DOHH2 (cell line): ENCODE measurements around the gene GLB1L.

Source experiments
- H3F3A ChIP-seq: fragments of 200-600 bp; sonication (generic), shearing (Covaris generic); 2 replicates; pipeline ENCODE4 v1.6.0; 2016; ENCODE audit warnings: antibody characterized with exemption, mild to moderate bottlenecking; ENCODE audit not compliant: control insufficient read depth, insufficient read depth
- H3K27ac ChIP-seq: fragments of 200-600 bp; sonication (generic); 2 replicates; pipeline ENCODE4 v1.5.1; 2014; ENCODE audit warnings: low read depth, mild to moderate bottlenecking, low read length, moderate library complexity
- H3K27me3 ChIP-seq: fragments of 200-600 bp; sonication (generic); 2 replicates; pipeline ENCODE4 v1.6.1; 2014; ENCODE audit warnings: mild to moderate bottlenecking, low read length, mixed read lengths; ENCODE audit not compliant: control insufficient read depth
- H3K36me3 ChIP-seq: fragments of 200-600 bp; sonication (generic); 2 replicates; pipeline ENCODE4 v1.6.1; 2014; ENCODE audit warnings: mild to moderate bottlenecking, low read length, moderate library complexity, mixed read lengths; ENCODE audit not compliant: control insufficient read depth
- H3K4me1 ChIP-seq: fragments of 200-600 bp; sonication (generic); 2 replicates; pipeline ENCODE4 v1.6.1; 2014; ENCODE audit warnings: mild to moderate bottlenecking, low read length, mixed read lengths; ENCODE audit not compliant: control insufficient read depth
- H3K4me2 ChIP-seq: fragments of 200-600 bp; sonication (generic); 2 replicates; pipeline ENCODE4 v1.6.0; 2014; ENCODE audit warnings: mild to moderate bottlenecking, low read length, moderate library complexity
- H3K4me3 ChIP-seq: fragments of 200-600 bp; sonication (generic); 2 replicates; pipeline ENCODE4 v1.5.1; 2014; ENCODE audit warnings: mild to moderate bottlenecking, low read length, mixed read lengths
- H3K79me2 ChIP-seq: fragments of 200-600 bp; sonication (generic); 2 replicates; pipeline ENCODE4 v1.6.1; 2014; ENCODE audit warnings: mild to moderate bottlenecking, low read length, mixed read lengths; ENCODE audit not compliant: control insufficient read depth
- H3K9me2 ChIP-seq: fragments of 200-600 bp; sonication (generic); replicated peaks from 2 replicates; pipeline ENCODE4 v1.6.1; 2014; ENCODE audit warnings: mild to moderate bottlenecking, low read length, mixed read lengths; ENCODE audit not compliant: control insufficient read depth
- H3K9me3 ChIP-seq: fragments of 200-600 bp; sonication (generic); 2 replicates; pipeline ENCODE4 v1.6.1; 2014; ENCODE audit warnings: antibody characterized with exemption, low read length, mixed read lengths; ENCODE audit not compliant: control insufficient read depth, insufficient read depth
- H4K20me1 ChIP-seq: fragments of 200-600 bp; sonication (generic); 2 replicates; pipeline ENCODE4 v1.6.0; 2014; ENCODE audit warnings: low read depth, mild to moderate bottlenecking, antibody characterized with exemption, low read length, moderate library complexity; ENCODE audit not compliant: control insufficient read depth, insufficient read depth
- EZH2phosphoT487 ChIP-seq: fragments of 200-600 bp; sonication (generic); IDR thresholded peaks from 2 replicates; pipeline ENCODE4 v1.6.1; 2017; ENCODE audit warnings: borderline replicate concordance, mild to moderate bottlenecking, antibody characterized with exemption, low read length, moderate library complexity, mixed read lengths
- TF ChIP-seq, protein P1 (sequence below): fragments of 200-600 bp; sonication (generic); IDR thresholded peaks from one replicate; pipeline ENCODE4 v1.5.1; 2014; ENCODE audit warnings: antibody characterized with exemption, mild to moderate bottlenecking, low read depth, low read length; ENCODE audit not compliant: poor library complexity, severe bottlenecking

The GLB1L gene

DNA sequence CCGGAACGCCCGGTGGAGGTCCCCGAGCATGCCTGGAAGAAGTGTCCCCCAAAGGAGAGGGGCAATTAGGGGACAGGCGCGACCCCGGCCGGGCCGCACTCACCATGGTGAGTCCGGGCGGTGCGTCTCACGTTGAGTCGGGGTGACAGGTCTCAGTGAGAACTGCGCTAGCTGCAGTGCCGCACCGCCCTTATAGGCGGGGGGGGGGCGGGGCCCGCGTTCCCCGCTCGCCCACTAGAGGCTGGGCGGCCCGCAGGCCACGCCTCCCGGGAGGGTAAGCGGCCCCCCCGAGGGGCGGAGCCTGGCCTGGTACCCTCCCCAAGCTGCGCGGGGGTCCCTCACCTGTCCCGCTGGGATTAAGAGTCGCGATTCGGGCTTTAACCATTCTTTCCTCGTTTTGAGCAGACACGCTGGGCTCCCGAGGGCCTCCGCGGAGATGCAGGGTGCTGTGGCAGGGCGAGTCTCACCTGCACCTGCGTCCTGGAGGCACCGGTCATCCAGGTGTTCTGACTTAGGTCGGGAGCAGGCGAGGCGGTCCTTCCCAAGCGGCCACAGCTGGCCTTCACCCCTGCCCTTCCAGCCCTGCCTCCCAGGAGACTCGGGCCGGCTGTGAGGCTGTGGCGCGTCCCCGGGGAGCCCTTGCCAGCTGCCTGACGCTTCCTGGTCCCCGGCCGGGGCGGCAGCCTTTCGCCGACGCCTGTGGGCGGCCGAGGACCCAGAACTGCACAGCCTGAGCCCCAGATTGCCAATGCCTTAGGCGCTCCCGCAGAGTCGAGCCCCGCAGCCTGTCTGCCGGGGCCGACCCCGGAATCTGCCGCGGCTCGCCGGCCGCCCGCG is 8.7 kb upstream of the GLB1L start, which contains the start of gene TUBA4A:
Gene TUBA4A, minus strand, starts transcription at position 166 of the 837 bp plus-strand sequence. Its CDS starts 60 bp downstream, at position 106.
- TF ChIP-seq, protein P1, sequence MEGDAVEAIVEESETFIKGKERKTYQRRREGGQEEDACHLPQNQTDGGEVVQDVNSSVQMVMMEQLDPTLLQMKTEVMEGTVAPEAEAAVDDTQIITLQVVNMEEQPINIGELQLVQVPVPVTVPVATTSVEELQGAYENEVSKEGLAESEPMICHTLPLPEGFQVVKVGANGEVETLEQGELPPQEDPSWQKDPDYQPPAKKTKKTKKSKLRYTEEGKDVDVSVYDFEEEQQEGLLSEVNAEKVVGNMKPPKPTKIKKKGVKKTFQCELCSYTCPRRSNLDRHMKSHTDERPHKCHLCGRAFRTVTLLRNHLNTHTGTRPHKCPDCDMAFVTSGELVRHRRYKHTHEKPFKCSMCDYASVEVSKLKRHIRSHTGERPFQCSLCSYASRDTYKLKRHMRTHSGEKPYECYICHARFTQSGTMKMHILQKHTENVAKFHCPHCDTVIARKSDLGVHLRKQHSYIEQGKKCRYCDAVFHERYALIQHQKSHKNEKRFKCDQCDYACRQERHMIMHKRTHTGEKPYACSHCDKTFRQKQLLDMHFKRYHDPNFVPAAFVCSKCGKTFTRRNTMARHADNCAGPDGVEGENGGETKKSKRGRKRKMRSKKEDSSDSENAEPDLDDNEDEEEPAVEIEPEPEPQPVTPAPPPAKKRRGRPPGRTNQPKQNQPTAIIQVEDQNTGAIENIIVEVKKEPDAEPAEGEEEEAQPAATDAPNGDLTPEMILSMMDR, result no peak
- no peak for TF ChIP-seq EZH2phosphoT487
- Histone ChIP-seq H3K4me2 (peak within 1 kb of the TSS; percentile 97), H3K27me3 (peaks cover 6% of the 10 kb centered on the region)

DNA sequence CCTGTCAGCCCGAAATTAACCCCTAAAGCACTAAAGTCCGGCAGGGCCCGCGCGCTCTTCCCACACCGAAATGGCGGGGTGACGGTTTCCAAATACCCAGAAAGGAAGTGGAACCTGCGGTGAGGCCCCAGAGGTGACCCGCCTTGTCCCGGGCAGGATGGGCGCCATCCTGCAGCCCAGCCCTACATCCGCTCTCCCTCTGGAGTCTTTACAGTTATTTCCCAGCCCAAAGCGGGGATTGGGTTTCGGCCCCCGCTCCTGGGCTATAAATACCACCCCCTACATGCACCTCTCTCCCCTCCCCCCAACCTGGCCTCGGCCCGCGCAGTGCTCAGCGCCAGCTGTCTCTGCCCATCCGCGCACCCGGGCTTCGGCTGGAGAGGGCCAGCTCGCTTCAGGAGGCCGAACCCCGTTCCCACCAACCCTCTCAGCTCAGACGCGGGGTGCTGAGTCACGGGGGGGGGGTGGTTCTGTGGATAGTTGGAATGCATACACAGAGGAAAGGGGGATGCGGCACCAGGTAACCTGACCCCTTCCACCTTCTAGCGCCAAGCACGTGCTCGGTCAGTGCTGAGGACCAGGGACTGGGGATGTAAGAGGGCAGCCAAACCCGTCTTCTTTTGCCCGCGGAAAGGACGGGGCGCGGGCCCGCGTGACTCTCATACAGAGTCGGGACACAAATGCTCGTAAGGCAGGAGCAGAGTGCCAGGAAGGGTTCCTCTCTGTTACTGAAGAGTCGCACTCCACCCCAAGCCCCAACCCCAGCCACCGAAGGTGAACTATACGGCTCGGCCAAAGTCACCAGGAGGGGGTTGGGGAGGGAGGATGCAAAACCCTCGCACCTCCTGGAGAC is 7.9 kb upstream of the GLB1L start, which contains the start of gene TUBA4B:
Gene TUBA4B, plus strand, starts transcription at position 344 of the 853 bp plus-strand sequence. Its CDS starts 165 bp downstream, at position 509.
- Histone ChIP-seq H3K4me1 (peaks cover 63% of the 10 kb centered on the region), H3K27me3 (peaks cover 6% of the 10 kb centered on the region), H3K36me3 (peaks cover 44% of the 10 kb centered on the region), H3F3A (peaks cover 27% of the 10 kb centered on the region), H3K9me2 (no peaks in the 10 kb centered on the region), H3K9me3 (no peaks in the 10 kb centered on the region), H3K79me2 (peaks cover 47% of the 10 kb centered on the region), H3K4me3 (peak within 1 kb of the TSS; percentile 83), H3K27ac (peak within 1 kb of the TSS; percentile 62), H3K4me2 (peak within 1 kb of the TSS; percentile 97), H4K20me1 (peaks cover 7% of the 10 kb centered on the region; the same call in 1 of the 2 replicates)
- TF ChIP-seq, protein P1, result no peak
- no peak for TF ChIP-seq EZH2phosphoT487

More for the DNA sequence above, 8.7 kb upstream of the GLB1L start, which contains the start of gene TUBA4A:
- H3K9me2 ChIP-seq, result no peaks in the 10 kb centered on the region
- peaks cover 38% of the 10 kb centered on the region for H3K79me2 ChIP-seq
- peaks cover 24% of the 10 kb centered on the region for H3F3A ChIP-seq
- peaks cover 55% of the 10 kb centered on the region for H3K4me1 ChIP-seq
- peak within 1 kb of the TSS; percentile 83 for H3K4me3 ChIP-seq
- H4K20me1 ChIP-seq, result peaks cover 7% of the 10 kb centered on the region; the same call in 1 of the 2 replicates
- H3K9me3 ChIP-seq, result no peaks in the 10 kb centered on the region
- peaks cover 36% of the 10 kb centered on the region for H3K36me3 ChIP-seq
- H3K27ac ChIP-seq, result peak within 1 kb of the TSS; percentile 62

DNA sequence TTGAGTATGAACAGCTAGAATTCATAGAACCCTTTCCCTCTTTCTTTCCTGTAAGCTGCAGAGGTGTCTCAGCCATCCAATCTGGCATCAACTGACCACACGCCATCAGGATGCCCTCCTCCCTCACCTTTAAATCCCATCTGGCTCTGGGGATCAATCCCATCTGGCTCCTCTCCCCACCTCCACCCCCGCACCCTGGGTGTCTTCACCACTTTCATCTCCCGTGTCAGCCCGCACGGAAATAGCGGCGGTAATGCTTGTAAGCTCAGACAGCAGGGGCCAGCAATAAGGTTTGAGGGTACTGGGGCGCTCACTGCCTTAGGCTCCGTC is 7.3 kb upstream of the GLB1L start:
- peaks cover 69% of the 10 kb centered on the region for H3K4me1 ChIP-seq

More for the DNA sequence above, 7.3 kb upstream of the GLB1L start:
- H3K4me3 ChIP-seq, result peak overlapping the region; percentile 83
- H3K4me2 ChIP-seq, result peak overlapping the region; percentile 97
- H3F3A ChIP-seq, result peaks cover 27% of the 10 kb centered on the region
- no peaks in the 10 kb centered on the region for H3K9me3 ChIP-seq
- peaks cover 7% of the 10 kb centered on the region; the same call in 1 of the 2 replicates for H4K20me1 ChIP-seq
- peak overlapping the region; percentile 62 for H3K27ac ChIP-seq
- peaks cover 6% of the 10 kb centered on the region for H3K27me3 ChIP-seq
- no peaks in the 10 kb centered on the region for H3K9me2 ChIP-seq
- peaks cover 53% of the 10 kb centered on the region for H3K79me2 ChIP-seq
- no peak for TF ChIP-seq EZH2phosphoT487
- TF ChIP-seq, protein P1, result no peak
- peaks cover 50% of the 10 kb centered on the region for H3K36me3 ChIP-seq
